Ectodermal cell (in vitro differentiated cells): Measurements from ENCODE around the gene RNLS.
"Not testable (repeated sequence)": the region's sequence is repeated elsewhere in the genome, so short reads cannot be mapped to it uniquely, and the experiment has no call there.

ENCODE experiments used
- H3K27ac ChIP-seq: 2 replicates; pipeline ENCODE4 v1.7.0; 2013; ENCODE audit warnings: mild to moderate bottlenecking, low read depth, low read length; ENCODE audit not compliant: insufficient read depth, poor library complexity, severe bottlenecking
- H3K27me3 ChIP-seq: 2 replicates; pipeline ENCODE4 v1.7.0; 2013; ENCODE audit warnings: mild to moderate bottlenecking, low read length; ENCODE audit not compliant: insufficient read depth, control insufficient read depth, poor library complexity, severe bottlenecking
- H3K36me3 ChIP-seq: one replicate; pipeline ENCODE4 v1.7.0; 2013; ENCODE audit warnings: low read length; ENCODE audit not compliant: control insufficient read depth, insufficient read depth
- H3K4me1 ChIP-seq: one replicate; pipeline ENCODE4 v1.7.0; 2013; ENCODE audit warnings: low read length; ENCODE audit not compliant: control insufficient read depth, insufficient read depth
- H3K4me3 ChIP-seq: 2 replicates; pipeline ENCODE4 v1.7.0; 2013; ENCODE audit warnings: low read depth, low read length, control low read depth; ENCODE audit not compliant: insufficient read depth
- H3K9me3 ChIP-seq: 2 replicates; pipeline ENCODE4 v1.7.0; 2013; ENCODE audit warnings: mild to moderate bottlenecking, low read length, moderate library complexity; ENCODE audit not compliant: control insufficient read depth
- WGBS, 2 experiments: methylation state at CpG; one replicate each; pipeline ENCODE4 v1.1.7; 2013; ENCODE audit warnings: missing lambda C conversion rate in 2 of 2; 5-methylcytosine and 5-hydroxymethylcytosine counted together

The RNLS gene

GRCh38 chr10:88505265-88505664, 77.9 kb downstream of the RNLS start:
- WGBS, 2 experiments, result 68 to 75% methylated on average over 1 of the region's 1 CpG
- Histone ChIP-seq H3K27ac (no peak overlapping the region), H3K4me1 (no peaks in the 10 kb centered on the region), H3K27me3 (no peaks in the 10 kb centered on the region), H3K4me3 (no peak overlapping the region), H3K9me3 (no peaks in the 10 kb centered on the region), H3K36me3 (no peaks in the 10 kb centered on the region)

- H3K27ac ChIP-seq, result no peak overlapping the region
- H3K4me3 ChIP-seq, result no peak overlapping the region
- no peaks in the 10 kb centered on the region for H3K4me1 ChIP-seq
- WGBS, 2 experiments, result 94 to 100% methylated on average over 2 of the region's 2 CpGs
- no peaks in the 10 kb centered on the region for H3K36me3 ChIP-seq
- no peaks in the 10 kb centered on the region for H3K9me3 ChIP-seq
- H3K27me3 ChIP-seq, result no peaks in the 10 kb centered on the region
Observed at GRCh38 chr10:88500656-88501055, 82.5 kb downstream of the RNLS start.

DNA sequence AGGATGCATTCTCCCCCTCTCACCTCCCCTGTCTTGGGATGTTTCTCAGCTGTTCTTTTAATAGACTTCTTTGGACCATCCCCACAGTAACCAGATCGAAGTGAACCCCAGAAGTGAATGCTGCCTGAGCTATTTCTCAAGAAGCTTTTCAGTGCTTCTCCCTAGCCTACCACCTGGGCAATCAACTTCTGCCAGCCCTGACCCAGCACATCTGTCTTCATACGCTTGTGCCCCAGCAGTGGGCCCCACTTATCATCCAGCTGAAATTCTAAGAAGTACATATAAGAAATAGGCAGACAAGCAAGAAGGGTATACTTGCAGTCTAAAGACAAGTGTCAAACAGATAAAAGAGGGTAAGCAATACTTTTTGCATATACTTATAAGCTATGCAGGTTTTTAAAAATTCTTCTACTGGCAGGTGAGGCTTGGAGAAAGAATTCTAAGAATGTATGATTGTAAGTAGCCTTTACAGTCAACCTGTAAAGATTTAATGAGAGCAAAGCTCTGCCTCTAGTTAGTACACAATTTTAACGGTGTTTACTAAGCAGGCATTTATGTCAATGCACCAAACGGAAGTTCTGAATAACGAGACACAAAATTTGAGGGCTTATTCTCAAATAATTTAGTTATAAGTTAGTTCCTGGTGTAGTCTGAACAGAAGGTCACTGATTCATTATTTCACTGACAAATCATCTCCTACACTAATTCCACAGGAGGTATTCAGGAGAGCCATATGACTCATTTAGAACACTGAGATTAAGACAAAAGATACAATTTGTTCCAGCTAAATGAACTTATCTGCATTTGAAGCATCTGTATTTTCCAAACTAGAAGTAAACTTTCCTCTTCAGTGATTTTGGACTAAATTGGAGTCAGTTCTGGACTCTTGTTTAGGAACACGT, 83.3 kb downstream of the RNLS start:
- H3K9me3 ChIP-seq, result no peaks in the 10 kb centered on the region
- no peaks in the 10 kb centered on the region for H3K4me1 ChIP-seq
- no peak overlapping the region for H3K27ac ChIP-seq
- H3K27me3 ChIP-seq, result no peaks in the 10 kb centered on the region
- no peaks in the 10 kb centered on the region for H3K36me3 ChIP-seq
- WGBS, 2 experiments, result 89% methylated on average over 5 to 6 of the region's 6 CpGs
- no peak overlapping the region for H3K4me3 ChIP-seq

GRCh38 chr10:88497913-88498312, 85.2 kb downstream of the RNLS start:
- H3K4me3 ChIP-seq, result no peak overlapping the region
- no peaks in the 10 kb centered on the region for H3K4me1 ChIP-seq
- 100% methylated on average over 1 of the region's 1 CpG; no CpG with 5 or more reads in 1 of the 2 experiments for WGBS, 2 experiments
- H3K27ac ChIP-seq, result no peak overlapping the region
- H3K27me3 ChIP-seq, result no peaks in the 10 kb centered on the region
- H3K9me3 ChIP-seq, result no peaks in the 10 kb centered on the region
- no peaks in the 10 kb centered on the region for H3K36me3 ChIP-seq

- Histone ChIP-seq H3K4me3 (no peak overlapping the region), H3K4me1 (no peaks in the 10 kb centered on the region), H3K36me3 (no peaks in the 10 kb centered on the region), H3K9me3 (no peaks in the 10 kb centered on the region), H3K27me3 (no peaks in the 10 kb centered on the region), H3K27ac (no peak overlapping the region)
Observed at GRCh38 chr10:88494537-88494936, 88.6 kb downstream of the RNLS start.

DNA sequence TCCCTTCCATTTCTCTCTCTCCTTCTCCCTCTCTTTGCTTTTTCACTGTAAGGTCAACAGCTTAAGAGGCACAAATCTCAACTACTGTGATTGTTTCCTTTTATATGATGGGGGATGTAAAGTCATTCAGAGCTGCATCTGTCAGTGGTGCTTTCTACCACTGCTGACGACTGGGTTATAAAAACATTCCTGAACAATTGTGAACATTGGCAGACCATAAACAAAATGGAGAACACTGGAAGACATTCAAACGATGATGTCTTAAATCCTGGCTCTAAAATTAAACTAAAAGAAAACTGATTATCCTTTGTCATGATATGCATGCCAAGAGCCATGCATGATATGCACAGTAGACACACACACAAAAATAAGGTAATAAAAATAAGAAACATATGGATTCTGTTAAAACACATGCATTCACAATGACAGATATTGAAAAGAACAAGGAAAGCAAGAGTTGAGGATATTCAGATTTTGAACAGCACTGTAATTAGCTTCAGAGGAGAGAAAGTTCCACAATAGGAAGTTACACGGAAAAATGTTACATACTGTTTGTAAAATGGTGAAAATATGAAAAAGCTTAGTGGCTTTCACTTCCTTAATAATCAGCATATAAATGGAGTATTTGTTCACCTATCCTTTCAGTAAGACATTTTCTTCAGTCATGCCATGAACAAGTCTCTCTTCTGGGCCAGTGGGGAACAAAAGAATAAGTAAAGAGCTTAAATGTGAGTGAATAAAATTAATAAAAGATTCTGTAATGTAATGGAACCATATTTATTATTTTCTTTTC, 89.2 kb downstream of the RNLS start:
- H3K27me3 ChIP-seq, result no peaks in the 10 kb centered on the region
- no peak overlapping the region for H3K4me3 ChIP-seq
- no peak overlapping the region for H3K27ac ChIP-seq
- H3K4me1 ChIP-seq, result no peaks in the 10 kb centered on the region
- WGBS, 2 experiments, result 76 to 80% methylated on average over 3 of the region's 3 CpGs
- H3K36me3 ChIP-seq, result no peaks in the 10 kb centered on the region
- H3K9me3 ChIP-seq, result no peaks in the 10 kb centered on the region

DNA sequence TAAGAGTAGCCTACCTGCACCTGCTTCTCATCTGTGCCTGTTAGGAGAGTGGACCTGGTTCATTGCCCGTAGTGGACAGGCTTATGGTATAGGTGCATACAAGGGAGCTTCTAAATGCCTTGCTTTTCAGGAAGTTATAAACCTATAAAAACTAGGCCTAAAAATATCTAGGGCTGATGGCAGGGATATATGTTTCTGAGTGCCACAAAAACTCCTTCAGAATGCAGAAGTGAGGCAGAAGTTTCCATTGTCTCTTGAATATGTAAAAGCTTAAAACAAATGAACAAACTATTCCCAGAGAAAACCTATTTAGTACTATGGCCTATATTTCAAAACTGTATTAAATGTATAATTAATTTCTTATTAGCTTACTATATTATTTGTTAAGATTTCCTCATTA, 91.8 kb downstream of the RNLS start:
- H3K9me3 ChIP-seq, result no peaks in the 10 kb centered on the region
- no peak overlapping the region for H3K4me3 ChIP-seq
- no peaks in the 10 kb centered on the region for H3K27me3 ChIP-seq
- no peaks in the 10 kb centered on the region for H3K4me1 ChIP-seq
- WGBS, 2 experiments, result 86 to 100% methylated on average over 1 of the region's 1 CpG
- H3K36me3 ChIP-seq, result no peaks in the 10 kb centered on the region
- H3K27ac ChIP-seq, result no peak overlapping the region

DNA sequence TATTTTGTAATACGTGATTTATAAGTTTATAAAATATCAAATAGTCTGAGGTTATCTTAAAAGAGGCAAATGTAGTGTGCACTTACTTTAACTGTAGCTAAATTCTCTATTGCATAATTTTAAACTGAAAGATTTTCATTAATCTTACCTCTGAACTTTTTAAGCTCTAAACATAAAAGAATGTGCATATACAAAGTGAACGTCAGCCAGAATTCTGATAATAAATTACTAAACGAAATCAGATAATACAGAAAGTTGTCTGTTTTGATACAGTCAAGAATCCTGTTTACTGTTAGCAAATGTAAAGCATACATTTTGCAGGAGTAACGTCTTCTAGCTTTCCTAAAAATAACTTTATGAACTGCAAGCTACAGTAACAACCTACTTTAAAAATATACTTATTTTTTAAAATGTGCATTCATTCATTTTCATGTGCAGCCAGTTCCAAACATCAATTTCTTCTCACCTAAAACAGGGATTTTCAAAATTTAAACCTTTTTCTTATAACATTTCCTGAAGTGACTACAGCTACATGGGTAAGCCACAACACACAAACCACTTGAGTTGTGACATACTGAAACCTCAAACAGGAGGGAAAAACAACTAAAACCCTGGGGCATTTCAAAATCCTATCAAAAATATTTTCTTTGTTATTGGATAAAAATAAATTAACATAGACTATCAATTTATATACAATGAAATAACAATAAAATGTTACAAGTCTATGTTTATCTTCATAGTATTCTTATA, 92.7 kb downstream of the RNLS start:
- H3K27me3 ChIP-seq, result no peaks in the 10 kb centered on the region
- no peaks in the 10 kb centered on the region for H3K36me3 ChIP-seq
- H3K9me3 ChIP-seq, result no peaks in the 10 kb centered on the region
- 95 to 100% methylated on average over 1 to 4 of the region's 4 CpGs for WGBS, 2 experiments
- no peak overlapping the region for H3K27ac ChIP-seq
- no peaks in the 10 kb centered on the region for H3K4me1 ChIP-seq
- H3K4me3 ChIP-seq, result no peak overlapping the region

DNA sequence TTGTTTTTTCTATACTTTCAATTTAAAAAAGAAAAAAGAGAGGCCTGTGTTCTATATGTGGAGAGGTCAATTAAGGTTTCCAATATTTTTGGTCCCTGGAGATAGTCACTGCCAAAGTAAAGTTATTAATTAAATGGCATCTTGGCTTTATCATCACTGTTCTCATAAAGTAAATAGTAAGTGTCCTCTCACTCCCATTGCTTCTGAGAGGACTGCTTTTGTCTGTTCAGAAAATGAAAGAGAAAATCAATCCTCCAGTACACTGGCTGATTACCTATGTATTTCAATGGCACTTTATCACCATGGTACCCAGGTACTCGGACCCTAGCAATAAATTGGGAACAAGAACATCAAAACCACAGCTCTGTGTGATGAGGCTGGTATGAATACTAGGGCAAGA, 94.0 kb downstream of the RNLS start:
- Histone ChIP-seq H3K27ac (no peak overlapping the region), H3K4me3 (no peak overlapping the region)
- WGBS, 2 experiments, result 83% methylated on average over 1 of the region's 1 CpG; no CpG with 5 or more reads in 1 of the 2 experiments

DNA sequence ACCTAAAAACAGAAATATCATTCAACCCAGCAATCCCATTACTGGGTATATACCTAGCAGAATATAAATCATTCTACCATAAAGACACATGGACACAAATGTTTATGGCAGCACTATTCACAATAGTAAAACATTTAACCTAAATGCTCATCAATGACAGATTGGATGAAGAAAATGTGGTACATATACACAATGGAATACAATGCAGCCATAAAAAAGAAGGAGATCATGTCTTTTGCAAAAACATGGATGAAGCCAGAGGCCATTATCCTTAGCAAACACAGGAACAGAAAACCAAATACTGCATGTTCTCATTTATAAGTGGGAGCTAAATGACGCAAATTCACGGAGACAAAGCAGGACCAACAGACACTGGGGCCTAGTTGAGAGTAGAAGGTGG, 96.3 kb downstream of the RNLS start:
- not testable (repeated sequence) for H3K27ac ChIP-seq, H3K9me3 ChIP-seq, H3K36me3 ChIP-seq, H3K4me3 ChIP-seq, H3K27me3 ChIP-seq, H3K4me1 ChIP-seq
- WGBS, 2 experiments, result 88 to 94% methylated on average over 2 of the region's 2 CpGs

More for the DNA sequence above, 94.0 kb downstream of the RNLS start:
- no peaks in the 10 kb centered on the region for H3K27me3 ChIP-seq
- no peaks in the 10 kb centered on the region for H3K4me1 ChIP-seq
- no peaks in the 10 kb centered on the region for H3K9me3 ChIP-seq
- no peaks in the 10 kb centered on the region for H3K36me3 ChIP-seq
